GM21515 (cell line): ENCODE measurements around the gene HAGH.

ENCODE experiments used
- ATAC-seq: cut with Tn5 transposase; IDR thresholded peaks from one replicate; pipeline ENCODE4 v1.9.1; 2021; ENCODE audit not compliant: unreplicated experiment

The HAGH gene

GRCh38 chr16:1788095-1788707, 38.4 kb downstream of the HAGH start:
- no peak for ATAC-seq

GRCh38 chr16:1787322-1788094, 39.1 kb downstream of the HAGH start:
- no peak for ATAC-seq

DNA sequence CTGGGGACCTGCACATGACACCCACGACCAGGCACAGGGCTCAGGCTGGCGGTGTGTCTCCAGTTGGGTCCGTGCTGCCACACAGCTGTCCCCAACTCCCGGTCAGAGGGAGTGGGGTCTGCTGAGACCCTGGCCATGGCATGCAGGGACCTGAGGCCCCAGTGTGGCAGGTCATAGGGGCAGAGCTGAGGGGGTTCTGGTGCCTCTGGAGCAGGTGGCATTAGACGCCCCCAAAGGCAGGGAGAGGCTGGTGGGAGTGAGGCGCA, 39.6 kb downstream of the HAGH start:
- ATAC-seq = no peak

GRCh38 chr16:1786242-1787055, 40.2 kb downstream of the HAGH start:
- no peak for ATAC-seq

DNA sequence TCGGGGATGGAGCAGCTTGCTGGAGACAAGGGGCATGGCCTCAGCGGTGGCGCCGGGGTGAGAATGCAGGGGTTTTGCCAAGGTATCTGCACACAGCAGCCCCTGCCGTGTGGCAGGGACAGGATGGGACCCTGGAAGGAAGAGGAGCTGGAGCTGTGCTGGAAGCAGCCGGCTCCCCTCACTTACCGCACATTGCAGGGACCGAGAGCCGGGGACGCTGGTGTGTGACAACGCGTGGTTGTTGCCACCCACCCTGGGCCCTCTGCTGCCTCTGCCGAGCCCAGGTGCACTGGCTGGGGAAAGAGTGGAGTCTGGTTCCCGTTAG, 40.8 kb downstream of the HAGH start:
- ATAC-seq = no peak

GRCh38 chr16:1784977-1785845, 41.4 kb downstream of the HAGH start:
- ATAC-seq = no peak

- peak; percentile 81 for ATAC-seq
Measured at GRCh38 chr16:1782408-1783264, 44.0 kb downstream of the HAGH start, which contains the start of the genes NUBP2 and SPSB3. NUBP2 (plus strand) TSS chr16:1782960; CDS start chr16:1783021, 61 bp downstream. SPSB3 (minus strand) TSS chr16:1782571; CDS start chr16:1781483, 1,088 bp downstream.

- peak; percentile 5 for ATAC-seq
Measured at GRCh38 chr16:1781758-1782407, 44.7 kb downstream of the HAGH start.

- ATAC-seq = no peak
Measured at GRCh38 chr16:1781254-1781653, 45.4 kb downstream of the HAGH start.

DNA sequence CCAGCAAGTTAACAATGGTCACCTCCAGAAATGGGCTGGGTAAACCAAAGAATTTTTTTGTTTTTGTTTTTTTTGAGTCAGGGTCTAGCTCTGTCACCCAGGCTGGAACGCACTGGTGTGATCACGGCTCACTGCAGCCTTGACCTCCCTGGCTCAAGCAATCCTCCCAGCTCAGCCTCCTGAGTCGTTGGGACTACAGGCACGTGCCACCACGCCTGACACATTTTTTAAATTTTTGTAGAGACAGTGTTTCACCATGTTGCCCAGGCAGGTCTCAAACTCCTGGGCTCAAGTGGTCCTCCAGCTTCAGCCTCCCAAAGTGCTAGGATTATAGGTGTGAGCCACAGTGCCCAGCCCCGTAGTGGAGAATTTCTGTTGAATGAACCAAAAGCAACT, 46.0 kb downstream of the HAGH start:
- no peak for ATAC-seq

DNA sequence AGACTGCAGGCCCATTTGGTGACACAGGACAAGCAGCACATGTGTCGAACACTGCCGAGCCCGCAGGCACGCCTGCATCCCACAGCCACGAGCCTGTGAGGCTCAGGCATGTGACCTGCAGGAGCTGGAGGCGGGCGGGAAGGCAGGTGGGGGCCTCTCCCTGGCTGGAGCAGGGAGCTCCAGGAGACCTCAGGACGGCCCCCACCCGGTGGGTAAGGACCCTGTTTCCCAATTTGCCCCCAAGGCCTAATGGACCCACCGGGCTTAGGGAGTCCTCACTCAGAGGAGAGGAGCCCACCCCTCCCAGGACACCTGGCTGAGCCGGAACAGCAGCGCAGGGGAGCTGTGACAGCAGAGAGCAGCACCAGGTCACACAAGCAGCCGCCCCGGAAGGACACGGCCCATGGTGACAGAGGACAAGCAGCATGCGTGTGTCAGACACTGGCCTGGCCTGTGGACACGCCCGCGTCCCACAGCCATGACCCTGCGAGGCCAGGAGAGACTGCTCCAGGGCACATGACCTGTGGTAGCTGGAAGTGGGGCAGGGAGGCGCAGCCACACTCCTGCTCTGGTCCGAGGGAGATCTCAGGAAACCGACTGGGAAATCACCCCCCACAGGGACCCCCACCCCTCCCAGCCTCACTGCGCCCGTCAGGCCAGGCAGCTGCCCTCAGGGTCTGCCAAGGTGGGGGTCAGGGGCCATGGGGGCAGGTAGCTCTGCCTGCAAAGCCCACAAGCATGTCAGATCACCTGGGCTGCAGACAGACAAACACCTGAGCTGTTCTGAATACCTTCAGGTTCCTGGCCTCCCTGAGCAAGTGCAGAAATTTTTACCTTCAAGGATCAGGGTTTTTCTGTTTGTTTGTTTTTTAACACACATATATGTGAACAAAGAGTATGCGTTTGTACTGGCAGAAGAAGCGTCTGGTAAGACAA, 46.6 kb downstream of the HAGH start:
- no peak for ATAC-seq

DNA sequence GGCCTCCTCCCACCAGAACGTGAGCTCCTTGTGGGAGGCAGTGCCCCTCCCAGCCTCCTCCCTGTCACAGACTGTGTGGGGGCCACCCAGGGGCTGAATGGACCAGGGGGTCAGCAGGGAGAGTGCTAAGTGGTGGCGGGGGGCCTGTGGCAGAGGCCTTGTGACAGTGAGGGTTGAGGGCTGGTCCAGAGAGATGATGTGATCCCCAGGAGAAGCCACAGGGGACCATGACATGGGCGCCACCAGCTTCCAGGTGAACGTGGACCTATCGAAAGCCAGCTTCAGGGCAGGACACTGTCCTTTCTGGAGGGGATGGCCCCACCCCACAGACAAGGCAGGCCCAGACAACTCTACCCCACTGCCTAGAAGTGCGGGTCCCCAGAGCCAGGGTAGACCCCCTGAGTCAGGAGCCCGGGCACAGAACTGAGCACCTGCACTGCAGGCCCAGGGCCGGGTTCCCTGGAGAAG, 47.4 kb downstream of the HAGH start:
- no peak for ATAC-seq

DNA sequence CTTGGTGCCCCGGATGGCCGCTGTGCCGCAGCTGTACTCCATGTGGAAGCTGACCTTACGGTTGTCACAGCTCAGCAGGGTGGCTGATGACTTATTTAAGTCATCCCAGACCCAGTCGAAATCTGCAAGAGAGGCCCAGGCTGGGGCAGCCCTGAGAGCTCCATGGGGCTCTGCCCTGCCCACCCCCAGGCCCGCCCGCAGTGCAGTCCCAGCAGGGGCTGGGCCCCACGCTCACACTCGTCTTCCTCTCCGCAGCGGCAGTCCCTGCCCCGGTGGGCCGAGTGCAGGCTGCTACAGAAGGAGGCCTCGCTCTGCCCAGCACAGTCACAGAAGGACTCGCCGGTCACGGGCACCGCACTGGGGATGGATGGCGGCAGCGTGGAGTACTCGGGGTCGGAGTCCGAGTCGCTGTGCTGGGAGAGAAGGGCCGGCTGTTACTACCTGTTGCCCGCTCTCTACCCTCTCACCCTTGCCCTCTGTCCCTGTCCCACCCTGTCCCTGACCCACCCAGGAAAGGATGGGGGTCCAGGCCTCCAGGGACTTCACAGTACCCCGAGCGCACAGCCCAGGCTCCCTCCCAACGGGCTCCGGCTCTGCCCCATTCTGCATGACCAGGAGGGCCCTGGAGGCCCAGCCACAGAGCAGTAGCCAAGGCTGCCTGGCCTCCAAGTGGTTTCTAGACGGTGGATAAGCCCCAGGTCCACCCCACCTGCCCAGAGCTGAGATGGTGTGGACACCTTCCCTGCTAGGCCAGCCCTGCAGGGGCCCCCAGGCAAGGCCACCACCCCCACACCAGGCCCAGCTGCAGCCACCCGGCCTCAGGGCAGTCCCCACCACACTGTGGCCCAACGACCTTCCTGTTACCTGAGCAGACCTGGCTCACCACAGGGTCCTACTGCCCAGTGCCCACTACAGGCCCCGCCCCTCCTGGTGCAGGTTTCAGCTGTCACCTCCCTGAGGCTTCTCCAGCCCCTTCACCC, 48.1 kb downstream of the HAGH start:
- no peak for ATAC-seq

GRCh38 chr16:1777375-1778199, 49.0 kb downstream of the HAGH start:
- no peak for ATAC-seq

DNA sequence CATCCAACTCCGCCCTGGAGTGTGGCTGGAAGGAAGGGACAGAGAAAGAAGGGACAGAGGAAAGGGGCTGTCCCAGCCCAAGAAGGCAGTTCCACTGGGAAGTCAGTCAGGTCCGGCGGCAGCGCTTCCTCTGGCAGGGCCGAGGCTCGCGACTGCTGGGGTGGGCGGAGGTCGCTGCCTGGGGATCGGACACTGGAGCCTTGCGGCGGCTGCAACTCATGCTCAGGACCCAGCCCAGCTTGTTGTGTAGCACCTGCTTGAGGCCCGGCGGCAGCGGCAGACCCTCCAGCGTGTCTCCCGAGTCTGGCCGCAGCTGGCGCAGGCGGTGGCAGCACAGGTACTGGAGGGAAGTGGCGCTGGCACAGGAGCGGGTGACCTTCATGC, 49.6 kb downstream of the HAGH start:
- no peak for ATAC-seq

DNA sequence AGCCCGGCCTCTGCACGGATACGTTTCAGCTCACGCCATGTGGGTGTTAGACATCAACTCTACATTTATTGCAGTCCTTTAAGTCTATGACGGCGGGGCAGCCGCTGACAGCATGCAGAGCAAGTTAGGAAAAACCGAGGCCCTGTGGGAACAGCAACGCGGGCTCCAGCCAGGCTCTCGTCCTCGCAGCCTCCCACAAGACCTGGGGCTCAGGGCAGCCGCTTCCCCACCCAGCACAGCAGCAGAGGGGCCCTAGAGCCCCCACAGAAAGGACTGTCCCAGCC, 50.0 kb downstream of the HAGH start:
- no peak for ATAC-seq
